GM18499 (cell line): Measurements from ENCODE around the gene ZNF319.

Experiments used
- ATAC-seq: cut with Tn5 transposase; IDR thresholded peaks from one replicate; pipeline ENCODE4 v1.9.1; 2021; ENCODE audit warnings: moderate number of reproducible peaks; ENCODE audit not compliant: insufficient read depth, unreplicated experiment

Gene ZNF319

DNA sequence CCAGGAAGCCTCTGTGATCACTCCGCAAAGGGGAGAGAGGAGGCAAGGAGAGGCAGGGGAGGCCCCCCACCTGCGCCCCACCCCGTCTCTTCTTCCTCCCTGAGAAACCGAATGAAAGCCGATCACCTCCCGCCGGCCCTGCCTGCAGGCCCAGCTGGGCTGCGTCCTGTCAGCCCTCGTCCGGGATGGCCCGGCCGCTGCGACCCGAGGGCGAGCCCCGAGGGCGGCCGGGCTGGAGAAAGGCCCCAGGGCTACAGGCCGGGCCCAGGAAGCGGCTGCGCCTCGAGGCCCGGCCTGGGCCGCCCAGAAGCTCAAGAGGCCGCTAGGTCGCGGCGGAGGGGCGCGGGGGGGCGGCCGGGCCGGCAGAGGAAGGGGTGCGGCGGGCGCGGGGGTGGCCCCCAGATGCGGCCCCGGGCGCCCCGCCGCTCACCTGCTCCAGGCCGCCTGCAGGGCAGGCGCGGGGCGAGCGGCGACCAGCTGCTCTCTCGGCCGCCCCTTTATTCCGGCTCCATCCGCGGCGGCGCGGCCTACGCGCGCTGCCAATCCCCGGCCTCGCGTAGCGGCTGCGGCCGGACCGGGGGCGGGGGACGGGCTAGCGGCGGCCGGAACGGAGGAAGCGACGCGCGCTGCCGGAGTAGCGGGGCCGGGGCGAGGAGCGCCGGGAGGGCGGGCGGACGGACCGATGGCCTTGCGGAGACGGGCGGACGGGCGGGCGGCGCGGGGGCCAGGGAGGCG, at the start of gene ZNF319:
Gene ZNF319, minus strand, starts transcription at position 702 of the 735 bp plus-strand sequence. CDS start 2,407 bp downstream, outside the sequence.
- no peak for ATAC-seq

DNA sequence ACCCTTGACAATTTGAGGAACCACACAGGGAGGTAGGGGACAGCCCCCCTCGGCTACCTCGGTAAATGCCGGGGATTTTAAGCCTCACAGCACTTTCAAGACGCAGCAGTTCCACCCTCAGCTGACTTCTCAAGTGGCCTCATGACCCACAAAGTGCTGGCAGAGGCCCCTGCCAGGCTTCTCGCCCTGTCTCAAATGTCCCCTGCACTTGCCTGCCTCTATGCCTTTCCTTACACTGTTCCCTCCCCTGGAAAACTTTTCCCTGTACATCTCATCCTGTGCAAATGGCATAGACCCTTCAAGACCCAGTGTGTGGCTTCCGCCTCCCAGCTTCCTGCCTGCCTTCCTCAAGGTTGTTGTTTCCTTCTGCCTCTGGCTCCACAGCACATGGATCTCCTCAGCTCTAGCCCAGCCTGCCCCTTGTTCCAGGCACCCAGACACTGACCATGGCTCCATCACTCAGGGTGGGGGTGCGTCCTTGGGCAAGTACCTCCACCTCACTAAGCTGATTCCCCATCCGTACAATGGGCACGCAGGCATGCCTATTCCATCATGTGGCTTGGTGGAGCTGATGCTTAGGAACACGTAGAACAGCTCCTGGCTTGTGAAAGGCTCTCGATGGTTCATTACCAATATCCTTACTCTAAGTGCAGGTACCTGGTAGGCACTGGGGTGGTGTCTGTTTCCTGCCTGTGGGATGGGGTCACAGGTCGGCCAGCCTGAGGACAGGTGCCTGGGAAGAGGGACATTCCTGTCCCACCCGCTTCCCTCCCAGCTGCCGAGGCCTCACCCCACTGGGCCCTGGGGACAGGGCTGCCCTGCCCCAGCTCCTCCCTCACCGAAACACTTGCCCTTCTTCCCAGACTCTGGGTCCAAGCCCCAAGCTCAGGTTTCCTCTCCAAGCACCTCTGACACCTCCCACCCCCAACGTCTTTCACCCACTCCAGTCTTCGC, 49.0 kb upstream of the ZNF319 start:
- no peak for ATAC-seq

DNA sequence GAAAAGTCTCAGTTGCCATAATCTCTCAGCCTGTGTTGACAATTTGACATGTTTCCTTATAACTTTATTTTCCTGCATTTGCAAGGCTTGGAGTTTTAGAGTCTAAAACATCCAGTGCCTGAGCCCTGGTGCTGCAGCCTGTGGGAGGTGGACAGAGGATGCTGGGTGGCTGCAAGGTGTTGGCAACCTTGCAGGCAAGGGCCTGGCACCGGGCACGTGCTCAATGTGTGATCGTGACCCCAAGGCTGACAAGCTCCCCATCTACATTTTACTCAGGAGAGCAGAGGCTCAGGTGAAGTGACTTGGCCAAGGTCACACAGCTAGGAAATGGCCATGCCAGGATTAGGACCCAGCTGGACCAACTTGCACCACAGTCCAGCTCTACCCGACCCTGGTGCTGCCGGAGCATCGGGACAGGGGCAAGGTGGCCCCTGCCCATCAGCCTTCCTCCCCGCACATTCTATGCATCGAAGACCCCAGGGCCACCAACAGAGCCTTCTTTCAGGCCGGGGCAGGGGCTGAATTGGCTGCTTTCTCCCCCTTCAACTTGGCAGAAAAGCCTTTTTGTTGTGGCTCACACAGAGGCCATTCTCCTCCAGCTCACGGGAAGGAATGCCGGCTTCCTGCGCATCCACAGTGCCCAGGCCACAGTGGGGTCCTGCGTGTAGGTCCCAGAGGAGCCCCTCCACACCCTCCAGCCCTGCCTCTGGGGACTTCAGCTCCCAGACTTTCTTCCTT, 48.2 kb upstream of the ZNF319 start:
- ATAC-seq = no peak

DNA sequence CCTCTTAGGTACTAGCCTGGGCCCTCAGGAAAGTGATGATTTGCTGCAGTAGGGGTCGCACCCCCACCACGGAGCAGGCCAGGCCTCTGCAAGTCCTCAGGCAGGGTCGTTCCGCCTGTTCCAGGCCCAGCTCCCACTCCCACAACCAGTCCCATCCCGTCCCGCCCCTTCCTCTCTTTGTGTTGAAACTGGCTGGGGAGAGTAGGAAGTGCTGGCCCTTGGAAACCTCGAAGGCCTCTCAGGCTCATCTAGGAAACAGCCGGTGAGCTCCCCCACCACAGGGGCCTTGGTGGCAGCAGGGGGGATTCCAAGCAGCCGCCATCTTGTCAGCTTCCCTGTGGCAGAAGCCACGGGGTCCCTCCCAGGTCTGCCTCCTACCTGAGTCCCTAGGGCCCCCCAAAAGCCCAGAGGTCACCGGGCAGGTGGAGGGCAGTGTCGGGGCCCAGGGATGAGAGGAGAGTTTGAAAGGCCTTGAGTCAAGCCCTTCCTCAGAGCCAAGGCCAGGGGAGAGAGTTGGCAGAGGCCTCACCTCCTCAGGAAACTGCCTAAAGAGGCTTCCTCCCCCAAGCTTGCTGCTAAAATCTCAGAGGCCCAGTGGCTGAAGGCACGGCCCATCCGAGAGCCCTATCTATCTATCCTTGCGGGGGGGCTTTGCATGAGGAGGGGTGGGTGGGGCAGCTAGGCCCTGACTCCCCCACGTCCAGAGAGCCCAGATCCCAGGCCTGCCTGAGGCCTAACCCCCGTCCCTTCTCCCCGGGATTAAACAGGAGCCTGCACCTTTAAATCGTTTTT, 47.3 kb upstream of the ZNF319 start:
- no peak for ATAC-seq

- no peak for ATAC-seq
These were observed 46.5 kb upstream of the ZNF319 start for GRCh38 chr16:58046936-58047335.

GRCh38 chr16:58046054-58046881, 45.8 kb upstream of the ZNF319 start:
- no peak for ATAC-seq

GRCh38 chr16:58045096-58045495, 44.6 kb upstream of the ZNF319 start:
- ATAC-seq = no peak

DNA sequence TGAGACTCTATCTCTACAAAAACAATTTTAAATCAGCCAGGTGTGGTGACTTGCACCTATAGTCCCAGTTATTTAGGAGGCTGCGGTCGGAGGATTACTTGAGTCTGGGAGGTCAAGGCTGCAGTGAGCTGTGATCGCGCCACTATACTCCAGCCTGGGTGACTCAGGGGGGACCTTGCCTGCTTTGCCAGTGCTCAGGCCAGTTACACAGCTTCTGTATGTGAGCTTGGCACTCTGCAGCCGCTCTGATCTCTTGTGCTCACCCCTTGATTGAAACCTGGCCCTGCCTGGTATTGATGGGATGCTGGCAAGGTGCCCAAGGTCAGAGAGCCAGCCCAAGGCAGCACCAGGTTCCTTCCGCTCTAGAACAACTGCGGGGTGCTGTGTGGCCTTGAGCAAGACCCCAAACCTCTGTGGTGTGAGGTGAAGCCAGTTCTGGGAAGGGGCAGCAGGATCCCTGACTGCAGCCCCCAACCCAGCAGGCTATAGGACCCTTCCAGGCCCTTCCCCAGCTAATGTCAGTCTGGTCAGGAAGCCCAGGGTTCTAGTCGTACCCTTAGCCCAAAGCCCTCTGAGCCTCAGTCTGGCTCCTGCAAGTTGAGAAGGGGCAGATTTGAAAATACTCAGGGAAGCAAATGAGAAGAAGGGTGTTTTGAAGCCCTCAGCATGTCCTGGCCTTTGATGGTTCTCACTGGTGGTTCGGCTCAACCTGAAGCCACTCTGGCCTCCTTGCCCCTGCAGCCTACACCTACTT, 44.0 kb upstream of the ZNF319 start:
- no peak for ATAC-seq

- no peak for ATAC-seq
These were observed 43.2 kb upstream of the ZNF319 start for GRCh38 chr16:58043571-58044155.

DNA sequence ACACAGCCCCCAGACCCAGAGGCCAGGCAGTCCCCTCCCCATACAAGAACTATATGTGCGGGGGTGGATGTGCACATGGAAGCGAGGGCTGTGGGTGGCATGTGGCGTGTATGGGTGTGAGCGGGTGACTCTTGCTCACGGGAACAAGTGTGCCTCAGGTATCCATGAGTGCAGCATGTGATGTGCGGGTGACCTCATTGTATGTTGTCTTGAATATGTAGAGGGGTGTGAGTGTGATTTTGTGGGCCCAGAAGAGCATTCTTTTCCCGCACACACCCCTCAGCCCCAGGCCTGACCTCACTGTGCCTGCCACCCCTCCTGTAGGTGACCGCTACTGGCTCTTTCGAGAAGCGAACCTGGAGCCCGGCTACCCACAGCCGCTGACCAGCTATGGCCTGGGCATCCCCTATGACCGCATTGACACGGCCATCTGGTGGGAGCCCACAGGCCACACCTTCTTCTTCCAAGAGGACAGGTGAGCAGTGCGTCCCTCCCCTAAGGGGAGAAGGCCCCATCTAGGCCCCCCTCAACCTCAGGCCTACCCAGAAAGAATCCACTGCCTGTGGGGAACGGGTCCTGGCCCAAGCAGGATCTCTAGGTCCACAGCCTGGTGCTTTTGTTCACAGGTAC, 42.5 kb upstream of the ZNF319 start:
- no peak for ATAC-seq

DNA sequence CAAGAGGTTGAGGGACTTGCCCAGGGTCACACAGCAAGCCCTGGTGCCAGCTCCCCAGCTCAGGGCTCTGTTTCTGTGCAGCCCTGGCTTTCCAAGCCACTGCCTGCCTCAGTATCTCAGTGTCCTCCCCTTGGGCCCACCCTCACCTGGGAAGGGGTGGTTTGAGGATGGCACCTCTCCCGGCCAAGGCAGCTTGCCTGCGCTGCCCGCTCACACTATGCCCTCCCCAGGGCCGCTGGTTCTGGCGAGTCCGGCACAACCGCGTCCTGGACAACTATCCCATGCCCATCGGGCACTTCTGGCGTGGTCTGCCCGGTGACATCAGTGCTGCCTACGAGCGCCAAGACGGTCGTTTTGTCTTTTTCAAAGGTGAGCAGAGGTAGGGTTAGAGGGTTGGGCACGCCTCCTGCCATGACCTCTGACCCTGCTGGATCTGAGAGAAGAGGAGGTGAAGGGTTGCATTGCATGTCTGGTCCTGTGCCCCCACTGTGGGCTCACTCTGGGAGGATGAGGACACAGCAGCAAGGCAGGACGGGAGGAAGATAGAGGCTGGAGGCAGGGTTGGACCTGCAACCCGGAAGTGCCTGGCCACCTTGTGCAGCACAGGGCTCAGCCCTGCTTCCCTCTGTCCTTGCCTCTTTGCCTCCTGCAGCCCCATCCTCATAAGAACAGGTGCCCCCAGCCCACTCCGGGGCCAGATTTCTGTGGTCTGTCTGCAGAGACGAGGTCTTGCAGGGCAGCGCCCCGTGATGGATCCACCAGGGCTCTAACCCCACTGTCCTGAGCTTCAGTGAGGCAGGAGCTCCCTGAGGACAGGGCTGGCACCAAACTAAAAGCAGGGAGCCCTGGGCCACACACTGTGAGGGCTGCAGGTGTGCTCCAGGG, 41.8 kb upstream of the ZNF319 start:
- no peak for ATAC-seq

GRCh38 chr16:58041628-58041955, 41.1 kb upstream of the ZNF319 start:
- no peak for ATAC-seq

DNA sequence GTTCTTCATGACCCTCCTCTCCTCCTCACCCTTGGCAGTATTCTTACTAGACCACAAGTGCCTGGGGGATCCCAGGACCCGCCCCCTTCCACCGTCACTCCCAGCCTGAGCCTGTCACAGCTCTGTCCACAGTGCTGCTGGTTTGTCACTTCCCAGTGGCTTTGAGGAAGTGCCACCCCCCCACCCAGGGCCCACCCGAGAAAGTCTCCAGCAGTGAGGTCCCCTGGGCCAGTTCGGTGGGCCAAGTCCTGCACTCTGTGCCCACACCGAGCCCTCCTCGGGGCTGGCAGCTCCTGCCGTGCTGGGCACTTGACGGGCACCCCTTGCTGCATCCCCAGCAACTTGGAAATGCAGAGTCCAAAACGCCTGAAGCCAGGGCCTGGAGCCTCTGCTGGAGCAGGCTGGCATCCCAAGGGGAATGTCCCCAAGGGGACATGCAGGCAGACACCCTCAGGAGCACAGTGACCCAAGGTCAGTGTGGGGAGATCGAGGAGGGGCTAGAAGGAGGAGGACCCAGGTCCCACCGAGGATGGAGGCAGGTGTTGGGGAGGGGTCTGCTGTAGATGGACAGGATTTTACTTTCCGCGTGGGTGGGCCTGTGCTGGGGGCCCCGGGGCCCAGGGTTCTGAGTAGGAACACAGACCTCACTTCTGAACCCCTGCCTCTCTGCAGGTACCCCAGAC, 40.6 kb upstream of the ZNF319 start:
- no peak for ATAC-seq

- ATAC-seq = no peak
These were observed 40.0 kb upstream of the ZNF319 start for GRCh38 chr16:58040496-58040846.

DNA sequence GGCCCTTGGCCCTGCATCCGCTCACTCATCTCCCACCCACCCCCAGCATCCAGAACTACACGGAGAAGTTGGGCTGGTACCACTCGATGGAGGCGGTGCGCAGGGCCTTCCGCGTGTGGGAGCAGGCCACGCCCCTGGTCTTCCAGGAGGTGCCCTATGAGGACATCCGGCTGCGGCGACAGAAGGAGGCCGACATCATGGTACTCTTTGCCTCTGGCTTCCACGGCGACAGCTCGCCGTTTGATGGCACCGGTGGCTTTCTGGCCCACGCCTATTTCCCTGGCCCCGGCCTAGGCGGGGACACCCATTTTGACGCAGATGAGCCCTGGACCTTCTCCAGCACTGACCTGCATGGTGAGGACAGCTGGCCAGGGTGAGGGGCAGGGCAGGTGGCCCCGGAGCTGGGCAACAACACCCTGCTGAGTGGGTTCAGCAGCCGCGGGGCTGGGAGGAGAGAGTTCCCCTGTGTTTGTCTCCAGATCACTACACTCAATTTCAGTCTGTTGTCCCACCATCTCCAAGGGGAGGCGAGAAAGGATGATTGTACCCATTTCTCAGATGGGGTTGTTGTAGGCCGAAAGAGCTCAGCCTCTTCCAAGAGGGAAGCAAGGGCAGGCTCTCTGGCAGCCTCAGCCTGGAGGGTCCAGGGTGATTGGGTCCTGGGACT, 39.5 kb upstream of the ZNF319 start:
- no peak for ATAC-seq

DNA sequence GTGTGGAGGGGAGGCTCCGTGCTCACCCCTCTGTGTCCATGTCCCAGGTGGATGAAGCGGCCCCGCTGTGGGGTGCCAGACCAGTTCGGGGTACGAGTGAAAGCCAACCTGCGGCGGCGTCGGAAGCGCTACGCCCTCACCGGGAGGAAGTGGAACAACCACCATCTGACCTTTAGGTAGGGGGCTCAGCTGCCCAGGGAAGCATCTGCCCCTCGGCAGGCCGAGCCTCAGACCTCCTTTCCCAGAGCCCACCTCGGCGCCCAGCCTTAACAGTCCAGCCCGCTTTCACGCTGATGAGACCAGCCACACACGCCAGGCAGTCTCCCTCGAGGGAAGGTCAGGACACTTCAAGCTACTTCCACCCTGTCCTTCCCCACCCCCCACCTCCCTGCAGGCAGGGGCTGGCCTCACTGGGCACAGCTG, 37.8 kb upstream of the ZNF319 start:
- no peak for ATAC-seq
